ENCODE data around the gene POP4.
A peak's percentile ranks its signal among the peaks of the same experiment; 100 is the strongest.

POP4 gene

DNA sequence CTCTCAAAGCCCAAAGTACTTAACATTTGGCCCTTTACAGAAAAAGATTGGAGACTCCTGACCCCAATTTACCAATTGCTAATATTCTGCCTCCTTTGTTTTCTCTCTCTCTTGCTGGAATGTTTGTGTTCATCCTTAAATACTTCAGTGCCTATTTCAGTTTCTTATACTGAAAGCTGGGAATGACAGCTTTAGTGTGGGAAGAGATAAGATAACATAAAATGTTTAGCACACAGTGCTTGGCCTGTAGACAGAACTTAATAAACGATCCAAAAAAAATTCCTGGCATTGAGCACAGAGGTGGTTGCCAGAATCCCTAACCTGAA, 56.2 kb downstream of the POP4 start:
- DNase-seq (ENCODE audit: low read depth in 2 of 2) = no peak

DNA sequence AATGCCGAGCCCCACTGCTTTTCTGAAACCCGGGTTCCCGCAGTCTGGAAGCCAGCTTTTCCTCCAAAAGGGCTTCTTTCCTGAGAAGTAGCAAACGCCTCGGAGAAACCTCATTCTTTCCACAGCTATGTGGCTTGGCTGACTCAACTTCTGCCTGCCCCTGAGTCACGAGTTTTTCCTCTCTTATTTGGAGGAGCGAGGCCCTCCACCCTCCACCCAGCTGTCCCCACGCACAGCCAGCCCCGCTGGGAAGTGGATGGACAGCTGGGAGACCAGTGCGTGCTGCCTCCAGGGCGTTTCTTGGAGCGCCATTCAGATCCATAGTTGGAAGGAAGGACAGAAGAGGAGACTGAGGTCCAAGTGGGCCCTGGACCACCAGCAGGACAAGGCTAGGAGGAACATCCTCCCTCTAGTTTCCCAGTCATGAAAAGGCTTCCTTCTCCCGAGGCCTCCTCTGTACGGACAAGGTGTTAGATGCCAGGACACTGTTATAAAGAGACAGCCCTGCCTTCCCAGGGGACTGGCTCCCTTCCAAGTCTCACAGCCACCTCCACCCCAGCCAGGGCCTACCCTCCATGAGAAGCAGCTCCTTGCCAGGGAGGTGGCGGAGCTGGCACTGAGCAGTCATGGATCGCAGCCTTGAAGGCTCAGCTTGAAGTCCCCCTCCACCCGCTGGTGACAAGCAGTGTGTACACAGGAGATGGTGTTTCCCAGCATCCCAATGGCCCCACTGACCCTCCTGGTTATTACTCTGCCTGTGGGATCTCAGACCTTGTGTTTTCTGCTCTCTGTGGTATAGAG, 56.7 kb downstream of the POP4 start:
- DNase-seq (ENCODE audit: low read depth in 2 of 2) = no peak

DNA sequence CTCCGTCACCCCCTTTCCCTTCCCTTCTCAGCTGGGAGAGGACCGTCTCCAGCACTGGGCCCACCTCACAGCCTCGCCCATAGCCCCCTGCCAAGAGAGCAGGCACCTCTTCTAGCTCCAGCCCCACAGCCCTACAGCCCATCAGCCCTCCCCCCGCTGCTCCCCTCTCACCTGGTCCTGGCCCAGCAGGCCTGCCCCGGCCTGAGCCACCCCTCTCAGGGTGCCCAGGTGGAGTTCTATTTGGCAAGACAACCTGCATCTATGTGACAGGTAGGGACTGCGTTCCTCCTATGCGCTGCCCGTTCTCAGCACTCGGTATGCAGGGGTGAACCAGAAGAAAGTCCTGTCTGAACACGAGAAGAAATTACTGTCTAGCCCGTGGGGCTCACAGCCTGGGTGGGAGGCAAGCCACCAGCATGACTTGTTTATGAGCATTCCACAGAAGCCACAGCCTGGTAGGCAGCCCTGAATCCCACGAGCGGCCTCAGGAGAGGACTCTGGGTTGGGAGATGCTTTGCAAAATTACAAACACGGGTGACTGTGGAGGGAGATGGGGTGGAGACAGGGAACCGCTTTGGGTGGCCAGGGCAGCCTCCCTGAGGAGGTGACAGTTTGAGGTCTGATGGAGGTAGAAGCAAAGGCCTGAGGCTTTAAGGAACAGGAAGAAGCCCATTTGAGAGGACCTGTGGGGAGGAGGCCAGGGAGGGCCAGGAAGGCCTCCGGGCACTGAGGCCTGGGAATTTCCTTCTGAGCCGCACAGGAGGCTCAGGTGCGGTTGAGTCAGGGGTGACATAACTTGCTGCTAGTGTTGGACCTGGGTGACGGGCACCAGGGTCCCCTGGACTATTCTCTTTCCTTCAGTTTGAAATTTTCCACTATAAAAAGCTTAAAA, 58.0 kb downstream of the POP4 start:
- no peak for DNase-seq (ENCODE audit: low read depth in 2 of 2)

GRCh38 chr19:29664753-29665214, 58.7 kb downstream of the POP4 start:
- DNase-seq (ENCODE audit: low read depth in 2 of 2) = no peak

GRCh38 chr19:29665215-29665825, 59.2 kb downstream of the POP4 start, which contains the start of gene PLEKHF1:
TSS of gene PLEKHF1 (plus strand) at chr19:29665461. CDS start at chr19:29673840, 8,379 bp downstream.
- peak; percentile 59 to 66 for DNase-seq (ENCODE audit: low read depth in 2 of 2)

DNA sequence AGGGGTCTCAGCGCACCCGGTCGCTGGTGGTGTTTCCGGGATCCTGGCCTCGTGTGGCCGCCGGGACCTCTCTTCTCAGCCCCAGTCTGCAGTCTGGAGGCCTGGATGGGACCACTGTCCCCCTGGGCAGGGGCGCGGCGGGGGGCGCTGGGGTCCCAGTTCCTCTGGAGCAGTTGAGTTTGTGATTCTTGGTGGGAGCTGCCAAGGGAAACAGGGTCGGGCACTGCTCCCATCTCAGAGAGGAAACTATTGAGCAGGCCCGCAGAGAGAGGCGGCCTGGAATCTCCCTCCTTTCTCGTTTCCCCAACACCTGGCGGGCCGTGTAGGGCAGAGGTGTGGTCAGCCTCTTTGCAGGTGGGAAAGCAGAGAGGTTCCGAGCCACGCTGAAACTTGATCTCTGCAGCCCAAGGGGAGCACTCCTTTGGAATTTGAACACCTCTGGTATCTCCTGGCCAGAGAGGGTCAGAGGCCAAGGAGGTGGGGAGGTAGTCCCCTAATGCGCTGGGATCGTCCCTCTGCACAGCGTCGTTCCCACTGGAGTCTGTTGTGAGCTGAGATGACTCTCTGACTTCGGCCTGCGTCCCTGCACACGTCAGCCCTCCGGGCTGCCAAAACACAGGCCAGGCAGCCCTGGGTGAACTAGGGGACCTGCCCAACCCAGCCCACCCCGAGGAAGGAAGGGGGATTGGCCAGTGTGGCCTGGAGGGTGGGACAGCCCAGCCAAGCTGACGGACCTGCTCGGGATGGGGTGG, 59.9 kb downstream of the POP4 start:
- no peak for DNase-seq (ENCODE audit: low read depth in 2 of 2)
